Measurements from ENCODE around the gene DGKZ. TPM values are rescaled to one million over a fixed set of nuclear protein-coding genes. Genes with fewer than 3 reads are reported as not detected.

The DGKZ gene
- total and polyA plus RNA-seq, 3 experiments from 2014 or later = 85.8 to 87.4 (median 87.2) TPM

DNA sequence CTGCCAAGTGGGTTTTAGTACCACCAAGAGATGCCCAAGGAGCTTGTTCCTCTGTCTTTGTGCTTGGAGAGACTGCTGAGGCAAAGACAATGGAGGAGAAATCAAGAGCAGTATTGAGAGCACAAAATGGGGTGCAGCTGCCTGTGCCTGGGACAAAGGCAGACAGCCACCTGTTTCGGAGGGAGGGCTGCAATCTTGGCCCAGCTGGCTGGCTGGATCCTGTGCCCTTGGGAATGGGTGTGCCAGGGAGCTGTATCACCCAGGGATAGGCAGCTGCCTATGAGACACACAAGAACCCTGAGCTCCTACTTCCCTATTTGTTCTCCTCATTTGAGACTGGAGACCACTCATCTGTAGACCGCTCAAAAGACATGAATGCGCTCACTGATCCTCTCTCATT is 67.6 kb downstream of the DGKZ start:
- H3K27ac ChIP-seq (ENCODE audit: low read depth, low read length) = no peak overlapping the region
- POLR2A ChIA-PET = no interaction called here
- H3K4me3 ChIP-seq (ENCODE audit: low read length) = no peak overlapping the region
- Mint-ChIP-seq H3K27ac (no peak overlapping the region), H3K36me3 (peaks cover 5 to 84% (median 20%) of the 10 kb centered on the region in 3 donors), H3K4me1 (peaks cover 14 to 21% (median 17%) of the 10 kb centered on the region in 3 donors), H3K9me3 (no peaks in the 10 kb centered on the region), H3K4me3 (no peak overlapping the region), H3K27me3 (no peaks in the 10 kb centered on the region)
- H3K9me3 ChIP-seq (ENCODE audit: low read length) = no peaks in the 10 kb centered on the region
- H3K27me3 ChIP-seq (ENCODE audit: insufficient read depth, low read length, poor library complexity, severe bottlenecking) = no peaks in the 10 kb centered on the region
- peaks cover 23% of the 10 kb centered on the region for H3K36me3 ChIP-seq (ENCODE audit: insufficient read depth, low read length)
- DNase-seq = no peak
- CTCF ChIA-PET = no interaction called here
- peaks cover 18% of the 10 kb centered on the region for H3K4me1 ChIP-seq (ENCODE audit: insufficient read depth, low read length)

DNA sequence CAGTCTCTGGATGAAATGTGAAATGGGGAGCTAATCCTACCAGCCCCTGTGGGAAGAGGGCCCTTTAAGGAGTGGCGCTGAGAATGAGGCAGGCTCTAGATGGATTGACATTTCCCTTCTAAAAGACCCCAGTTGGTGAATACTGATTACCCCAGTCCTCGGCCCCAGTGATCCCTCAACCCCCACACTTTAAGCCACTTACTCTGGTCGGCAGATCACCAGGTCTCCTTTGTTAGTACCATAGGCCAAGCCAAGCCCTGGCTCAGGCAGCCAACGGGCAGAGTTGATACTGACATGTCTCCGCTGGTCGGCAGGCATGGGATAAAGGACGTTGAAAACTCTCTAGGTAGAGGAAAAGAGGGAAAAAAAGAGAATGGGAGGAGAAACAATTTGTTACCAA is 70.4 kb downstream of the DGKZ start:
- H3K4me3 Mint-ChIP-seq = no peak overlapping the region
- H3K4me1 Mint-ChIP-seq = peaks cover 14 to 21% (median 17%) of the 10 kb centered on the region in 3 donors
- no peak overlapping the region for H3K4me3 ChIP-seq (ENCODE audit: low read length)
- no peaks in the 10 kb centered on the region for H3K9me3 Mint-ChIP-seq
- no peaks in the 10 kb centered on the region for H3K27me3 Mint-ChIP-seq
- peaks cover 18% of the 10 kb centered on the region for H3K4me1 ChIP-seq (ENCODE audit: insufficient read depth, low read length)
- H3K9me3 ChIP-seq (ENCODE audit: low read length) = no peaks in the 10 kb centered on the region
- no peak for DNase-seq
- H3K36me3 Mint-ChIP-seq = peaks cover 5 to 94% (median 30%) of the 10 kb centered on the region in 3 donors
- ChIA-PET CTCF (interaction anchor here (1.6 kb wide), 1 partner anchor 66 kb away, joined by 3 read pairs; no protein-coding TSS in a partner anchor), POLR2A (no interaction called here)
- peaks cover 35% of the 10 kb centered on the region for H3K36me3 ChIP-seq (ENCODE audit: insufficient read depth, low read length)
- H3K27ac Mint-ChIP-seq = peak overlapping the region in 1 of 8 donors; percentile 3
- H3K27ac ChIP-seq (ENCODE audit: low read depth, low read length) = no peak overlapping the region
- H3K27me3 ChIP-seq (ENCODE audit: insufficient read depth, low read length, poor library complexity, severe bottlenecking) = no peaks in the 10 kb centered on the region

DNA sequence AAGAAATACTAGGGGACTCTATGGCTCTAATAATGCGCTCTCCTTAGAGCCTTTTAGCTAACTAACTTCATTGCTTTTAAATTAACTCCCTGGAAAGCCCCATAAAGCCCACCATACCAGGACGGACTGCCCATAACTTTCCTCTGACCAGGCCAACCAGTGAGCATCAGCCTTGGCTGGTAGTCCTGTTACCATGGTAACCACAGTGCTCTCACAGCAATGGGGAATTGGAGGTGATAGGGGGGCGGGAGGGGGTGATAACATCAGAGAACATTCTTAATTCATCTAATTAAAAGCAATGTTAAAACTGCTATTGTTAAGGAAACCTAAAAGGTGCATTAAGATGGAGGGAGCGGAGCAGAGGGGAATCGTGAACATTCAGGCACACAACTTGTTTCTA is 71.5 kb downstream of the DGKZ start:
- peaks cover 35% of the 10 kb centered on the region for H3K36me3 ChIP-seq (ENCODE audit: insufficient read depth, low read length)
- H3K27me3 ChIP-seq (ENCODE audit: insufficient read depth, low read length, poor library complexity, severe bottlenecking) = no peaks in the 10 kb centered on the region
- CTCF ChIA-PET = no interaction called here
- no peaks in the 10 kb centered on the region for H3K27me3 Mint-ChIP-seq
- H3K9me3 ChIP-seq (ENCODE audit: low read length) = no peaks in the 10 kb centered on the region
- H3K36me3 Mint-ChIP-seq = peaks cover 5 to 88% (median 30%) of the 10 kb centered on the region in 3 donors
- no peak overlapping the region for H3K27ac Mint-ChIP-seq
- no peak overlapping the region for H3K27ac ChIP-seq (ENCODE audit: low read depth, low read length)
- POLR2A ChIA-PET = no interaction called here
- DNase-seq = no peak
- H3K4me1 Mint-ChIP-seq = peaks cover 14 to 21% (median 17%) of the 10 kb centered on the region in 3 donors
- H3K4me3 ChIP-seq (ENCODE audit: low read length) = no peak overlapping the region
- H3K4me1 ChIP-seq (ENCODE audit: insufficient read depth, low read length) = peaks cover 18% of the 10 kb centered on the region
- no peaks in the 10 kb centered on the region for H3K9me3 Mint-ChIP-seq
- no peak overlapping the region for H3K4me3 Mint-ChIP-seq

DNA sequence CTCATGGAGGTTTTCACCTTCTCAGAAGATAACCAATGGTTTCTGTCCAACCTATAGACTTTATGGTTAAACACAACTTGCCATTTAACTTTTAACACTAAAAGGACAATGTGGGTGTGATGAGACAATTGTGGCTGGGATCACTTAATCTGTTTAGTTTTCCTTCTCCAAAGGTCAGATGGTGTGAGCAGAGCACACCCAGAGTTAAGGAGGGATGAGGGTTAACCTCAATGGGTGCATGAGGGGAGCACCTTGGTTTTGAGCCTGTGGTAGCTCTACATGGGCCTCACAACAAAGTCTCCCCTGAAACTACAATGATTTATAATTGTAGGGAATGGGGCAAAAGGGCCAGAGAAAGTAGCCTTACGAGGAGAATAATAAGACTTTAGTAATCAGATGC is 73.2 kb downstream of the DGKZ start:
- Histone ChIP-seq H3K4me3 (ENCODE audit: low read length) (no peak overlapping the region), H3K9me3 (ENCODE audit: low read length) (no peaks in the 10 kb centered on the region), H3K36me3 (ENCODE audit: insufficient read depth, low read length) (peaks cover 31% of the 10 kb centered on the region), H3K4me1 (ENCODE audit: insufficient read depth, low read length) (peaks cover 7% of the 10 kb centered on the region), H3K27ac (ENCODE audit: low read depth, low read length) (no peak overlapping the region), H3K27me3 (ENCODE audit: insufficient read depth, low read length, poor library complexity, severe bottlenecking) (no peaks in the 10 kb centered on the region)
- CTCF ChIA-PET = no interaction called here
- POLR2A ChIA-PET = interaction anchor here (0.6 kb wide), 1 partner anchor 12 kb away, joined by 3 read pairs; no protein-coding TSS in a partner anchor
- no peak overlapping the region for H3K4me3 Mint-ChIP-seq
- H3K36me3 Mint-ChIP-seq = peaks cover 5 to 81% (median 26%) of the 10 kb centered on the region in 3 donors
- no peaks in the 10 kb centered on the region for H3K9me3 Mint-ChIP-seq
- peak overlapping the region in 1 of 8 donors; percentile 27 for H3K27ac Mint-ChIP-seq
- no peak for DNase-seq
- H3K4me1 Mint-ChIP-seq = peaks cover 5 to 6% (median 5%) of the 10 kb centered on the region in 3 donors
- H3K27me3 Mint-ChIP-seq = no peaks in the 10 kb centered on the region

DNA sequence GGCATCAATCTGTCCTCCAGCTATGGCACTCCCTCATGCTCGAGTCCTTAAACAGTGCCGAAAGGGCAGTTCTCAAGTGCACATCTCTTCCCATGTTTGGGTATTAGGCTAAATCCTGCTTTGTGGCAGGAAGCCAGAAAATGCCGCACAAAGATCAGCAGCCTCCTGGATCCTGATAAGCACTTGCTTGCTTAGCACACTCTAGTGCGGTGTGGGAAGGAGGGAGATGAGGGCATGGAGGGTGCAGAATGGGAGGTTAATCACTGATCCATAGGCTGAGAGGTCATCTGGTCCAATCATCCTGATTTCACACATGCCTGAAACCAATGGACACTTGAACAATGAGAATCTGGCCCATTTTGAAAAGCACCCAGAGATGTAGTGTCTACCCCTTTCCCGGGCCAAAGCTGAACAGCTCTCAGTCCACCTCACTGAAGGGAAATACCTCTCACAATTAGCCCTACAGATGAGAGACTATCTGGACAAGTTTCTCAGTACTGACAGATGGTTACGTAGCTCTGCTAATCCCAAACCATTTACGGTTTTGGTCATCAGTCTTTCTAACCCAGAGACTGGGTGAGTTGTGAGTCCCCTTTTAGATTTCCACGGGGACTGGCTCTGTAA is 74.1 kb downstream of the DGKZ start:
- Histone ChIP-seq H3K27me3 (ENCODE audit: insufficient read depth, low read length, poor library complexity, severe bottlenecking) (no peaks in the 10 kb centered on the region), H3K36me3 (ENCODE audit: insufficient read depth, low read length) (peaks cover 24% of the 10 kb centered on the region), H3K4me1 (ENCODE audit: insufficient read depth, low read length) (no peaks in the 10 kb centered on the region), H3K9me3 (ENCODE audit: low read length) (no peaks in the 10 kb centered on the region), H3K27ac (ENCODE audit: low read depth, low read length) (no peak overlapping the region), H3K4me3 (ENCODE audit: low read length) (no peak overlapping the region)
- Mint-ChIP-seq H3K9me3 (no peaks in the 10 kb centered on the region), H3K27me3 (no peaks in the 10 kb centered on the region), H3K27ac (no peak overlapping the region), H3K4me1 (no peaks in the 10 kb centered on the region), H3K36me3 (peaks cover 0 to 77% (median 21%) of the 10 kb centered on the region in 3 donors), H3K4me3 (no peak overlapping the region)
- POLR2A ChIA-PET = no interaction called here
- DNase-seq = no peak
- CTCF ChIA-PET = interaction anchor here (2.3 kb wide), 1 partner anchor 14 kb away, joined by 5 read pairs; no protein-coding TSS in a partner anchor

DNA sequence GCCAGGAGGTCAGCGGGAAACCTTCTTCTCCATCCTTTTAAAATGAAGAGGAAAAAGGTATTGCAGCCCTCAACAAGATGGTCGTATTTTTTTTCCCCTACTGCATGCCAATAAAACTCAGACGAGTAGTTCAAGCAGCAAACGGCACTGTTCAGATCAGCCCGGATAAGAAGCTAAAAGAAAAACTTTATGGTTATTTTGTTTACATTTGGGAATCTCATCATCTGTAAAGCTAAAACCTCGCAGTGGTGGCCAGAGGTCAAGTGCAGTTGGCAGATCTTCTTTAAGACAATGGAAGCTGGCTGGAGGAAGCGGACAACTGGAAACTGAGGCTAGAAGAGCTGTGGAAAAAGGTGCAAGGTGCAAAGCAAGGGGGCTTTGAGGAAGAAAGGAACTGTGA is 75.3 kb downstream of the DGKZ start:
- no peaks in the 10 kb centered on the region for H3K4me1 Mint-ChIP-seq
- Histone ChIP-seq H3K4me1 (ENCODE audit: insufficient read depth, low read length) (no peaks in the 10 kb centered on the region), H3K27me3 (ENCODE audit: insufficient read depth, low read length, poor library complexity, severe bottlenecking) (no peaks in the 10 kb centered on the region), H3K4me3 (ENCODE audit: low read length) (no peak overlapping the region), H3K9me3 (ENCODE audit: low read length) (no peaks in the 10 kb centered on the region), H3K27ac (ENCODE audit: low read depth, low read length) (no peak overlapping the region), H3K36me3 (ENCODE audit: insufficient read depth, low read length) (peaks cover 18% of the 10 kb centered on the region)
- DNase-seq = no peak
- H3K27me3 Mint-ChIP-seq = no peaks in the 10 kb centered on the region
- ChIA-PET CTCF (interaction anchor here (1.1 to 2.3 kb wide), 2 partner anchors 13 to 107 kb away, joined by 3 to 5 read pairs; no protein-coding TSS in a partner anchor), POLR2A (no interaction called here)
- H3K4me3 Mint-ChIP-seq = no peak overlapping the region
- H3K9me3 Mint-ChIP-seq = no peaks in the 10 kb centered on the region
- peak overlapping the region in 2 of 8 donors; percentile 46 to 64 for H3K27ac Mint-ChIP-seq
- peaks cover 5 to 77% (median 24%) of the 10 kb centered on the region in 3 donors for H3K36me3 Mint-ChIP-seq

DNA sequence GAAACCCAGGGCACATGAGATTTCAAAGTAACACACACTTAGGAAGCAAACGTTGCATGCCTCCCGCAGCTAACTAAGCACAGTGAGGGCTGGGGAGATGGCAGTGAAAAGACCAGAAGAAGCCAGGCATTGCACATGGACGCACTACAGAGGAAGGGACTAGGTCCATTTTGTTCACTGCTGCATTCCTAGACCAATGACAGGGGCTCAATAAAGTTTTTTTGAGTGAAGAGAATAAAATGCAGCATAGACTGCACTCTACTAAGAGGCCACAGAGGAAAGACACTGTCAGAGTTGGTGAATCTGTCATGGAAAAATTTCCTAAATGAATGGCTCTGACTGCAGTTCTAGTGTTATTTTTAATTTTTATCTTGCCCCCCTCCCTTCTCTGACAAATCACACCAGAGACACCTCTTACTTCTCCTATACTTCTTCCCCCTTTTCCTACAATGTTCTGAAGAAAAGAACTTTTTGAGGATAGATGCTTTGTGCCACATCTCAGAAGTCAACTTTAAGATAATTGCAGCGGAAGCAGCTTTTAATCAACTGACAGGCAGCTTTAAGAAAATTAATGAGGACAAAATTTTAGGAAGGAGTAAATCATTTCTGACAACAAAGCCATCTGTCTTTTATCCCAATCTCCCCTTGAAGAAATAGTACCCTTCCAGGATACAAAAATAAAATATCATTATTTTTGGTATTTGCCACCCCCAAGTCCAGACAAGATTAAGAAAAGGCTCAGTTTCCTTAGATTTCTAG is 79.1 kb downstream of the DGKZ start:
- no peak overlapping the region for H3K4me3 Mint-ChIP-seq
- POLR2A ChIA-PET = no interaction called here
- peaks cover 0 to 1% of the 10 kb centered on the region in 2 donors for H3K27me3 Mint-ChIP-seq
- DNase-seq = no peak
- H3K36me3 ChIP-seq (ENCODE audit: insufficient read depth, low read length) = peaks cover 19% of the 10 kb centered on the region
- H3K9me3 ChIP-seq (ENCODE audit: low read length) = no peaks in the 10 kb centered on the region
- no peak overlapping the region for H3K27ac Mint-ChIP-seq
- CTCF ChIA-PET = no interaction called here
- H3K27me3 ChIP-seq (ENCODE audit: insufficient read depth, low read length, poor library complexity, severe bottlenecking) = no peaks in the 10 kb centered on the region
- no peak overlapping the region for H3K27ac ChIP-seq (ENCODE audit: low read depth, low read length)
- no peaks in the 10 kb centered on the region for H3K9me3 Mint-ChIP-seq
- H3K4me1 Mint-ChIP-seq = no peaks in the 10 kb centered on the region
- peaks cover 5 to 80% (median 23%) of the 10 kb centered on the region in 3 donors for H3K36me3 Mint-ChIP-seq
- no peaks in the 10 kb centered on the region for H3K4me1 ChIP-seq (ENCODE audit: insufficient read depth, low read length)
- H3K4me3 ChIP-seq (ENCODE audit: low read length) = no peak overlapping the region

DNA sequence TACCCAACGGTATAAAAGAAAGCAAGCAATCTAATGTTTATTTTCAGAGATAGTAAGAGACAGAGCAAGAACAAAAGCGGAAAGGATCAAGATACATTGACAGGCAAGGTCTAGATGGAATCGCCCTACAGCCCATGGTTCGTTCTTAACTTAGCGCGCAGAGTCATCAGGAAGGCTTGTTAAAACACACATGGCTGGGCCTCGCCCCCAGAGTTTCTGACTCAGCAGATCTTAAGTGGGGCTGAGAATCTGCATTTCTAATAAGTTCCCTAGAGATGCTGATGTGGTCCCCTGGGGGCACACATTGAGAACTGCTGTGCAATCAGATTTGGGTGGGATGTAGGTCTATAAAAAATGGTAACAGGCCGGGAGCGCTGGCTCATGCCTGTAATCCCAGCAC is 80.1 kb downstream of the DGKZ start:
- H3K4me3 Mint-ChIP-seq = no peak overlapping the region
- H3K4me3 ChIP-seq (ENCODE audit: low read length) = no peak overlapping the region
- H3K4me1 ChIP-seq (ENCODE audit: insufficient read depth, low read length) = no peaks in the 10 kb centered on the region
- H3K4me1 Mint-ChIP-seq = no peaks in the 10 kb centered on the region
- H3K27ac Mint-ChIP-seq = no peak overlapping the region
- H3K27ac ChIP-seq (ENCODE audit: low read depth, low read length) = no peak overlapping the region
- ChIA-PET CTCF (no interaction called here), POLR2A (no interaction called here)
- H3K27me3 ChIP-seq (ENCODE audit: insufficient read depth, low read length, poor library complexity, severe bottlenecking) = no peaks in the 10 kb centered on the region
- peaks cover 5 to 79% (median 22%) of the 10 kb centered on the region in 3 donors for H3K36me3 Mint-ChIP-seq
- H3K36me3 ChIP-seq (ENCODE audit: insufficient read depth, low read length) = peaks cover 10% of the 10 kb centered on the region
- no peaks in the 10 kb centered on the region for H3K9me3 ChIP-seq (ENCODE audit: low read length)
- peaks cover 0 to 1% of the 10 kb centered on the region in 2 donors for H3K27me3 Mint-ChIP-seq
- no peaks in the 10 kb centered on the region for H3K9me3 Mint-ChIP-seq
- no peak for DNase-seq
